HT1080 (cell line): ENCODE measurements around the gene PI4KA. TPM values are rescaled to one million over a fixed set of nuclear protein-coding genes. Genes with fewer than 3 reads are reported as not detected.
"Not testable (repeated sequence)": the region's sequence is repeated elsewhere in the genome, so short reads cannot be mapped to it uniquely, and the experiment has no call there.

Source experiments
- DNase-seq: peaks from one replicate; pipeline ENCODE4 v3.0.0-alpha.2; 2015; ENCODE audit warnings: low read depth
- total RNA-seq: library from RNA; depleted of rRNA; stranded (reverse); fragments of >200 nt; shearing (Covaris generic); gene quantifications from 2 replicates; pipeline ENCODE4 v1.2.3, GENCODE V29; 2014

Gene PI4KA
- total RNA-seq, 1 experiment from 2014 or later, result 35.9 TPM

- DNase-seq, result peak; percentile 38
Measured at GRCh38 chr22:20777420-20778177, 81.0 kb downstream of the PI4KA start.

GRCh38 chr22:20776624-20777405 is 81.8 kb downstream of the PI4KA start:
- DNase-seq, result no peak

- no peak for DNase-seq
Measured at GRCh38 chr22:20775342-20775895, 83.2 kb downstream of the PI4KA start.

GRCh38 chr22:20774882-20775281 is 83.7 kb downstream of the PI4KA start:
- DNase-seq, result no peak

GRCh38 chr22:20773793-20774212 is 84.8 kb downstream of the PI4KA start, which contains the start of gene SERPIND1:
Gene SERPIND1 (plus strand): TSS chr22:20774113. CDS start chr22:20779313, 5,200 bp downstream.
- no peak for DNase-seq

- DNase-seq, result no peak
Measured at GRCh38 chr22:20771918-20772625, 86.5 kb downstream of the PI4KA start.

GRCh38 chr22:20769496-20769826 is 89.2 kb downstream of the PI4KA start:
- DNase-seq, result not testable (repeated sequence)

- DNase-seq, result no peak
Measured at GRCh38 chr22:20766530-20766929, 92.1 kb downstream of the PI4KA start.

GRCh38 chr22:20765938-20766337 is 92.7 kb downstream of the PI4KA start:
- DNase-seq, result no peak

GRCh38 chr22:20764729-20765128 is 93.9 kb downstream of the PI4KA start:
- DNase-seq, result no peak

GRCh38 chr22:20764471-20764720 is 94.2 kb downstream of the PI4KA start:
- no peak for DNase-seq

GRCh38 chr22:20763630-20764470 is 94.8 kb downstream of the PI4KA start:
- DNase-seq, result no peak

- DNase-seq, result no peak
Measured at GRCh38 chr22:20762233-20762796, 96.3 kb downstream of the PI4KA start.

GRCh38 chr22:20761536-20761935 is 97.1 kb downstream of the PI4KA start:
- DNase-seq, result no peak

- no peak for DNase-seq
Measured at GRCh38 chr22:20760084-20760483, 98.5 kb downstream of the PI4KA start.

GRCh38 chr22:20758688-20759087 is 99.9 kb downstream of the PI4KA start:
- no peak for DNase-seq

GRCh38 chr22:20756846-20757245 is 101.8 kb downstream of the PI4KA start:
- no peak for DNase-seq

- no peak for DNase-seq
Measured at GRCh38 chr22:20752873-20753272, 105.7 kb downstream of the PI4KA start.

GRCh38 chr22:20752104-20752741 is 106.4 kb downstream of the PI4KA start:
- no peak for DNase-seq

GRCh38 chr22:20751185-20751851 is 107.3 kb downstream of the PI4KA start:
- DNase-seq, result no peak
